Esophagus muscularis mucosa (tissue), 4 donors: Measurements from ENCODE around the gene KIAA1614.

Source experiments
- EP300 ChIP-seq: sonication (generic); formaldehyde crosslinking; IDR thresholded peaks from one replicate; pipeline ENCODE4 v1.6.1; 2017; ENCODE audit warnings: antibody characterized with exemption
- POLR2A ChIP-seq: fragments of 450-650 bp; IDR thresholded peaks from one replicate; pipeline ENCODE4 v1.6.1; 2017; ENCODE audit warnings: antibody characterized with exemption, moderate library complexity, mild to moderate bottlenecking, low read depth
- POLR2AphosphoS5 ChIP-seq, 2 donors: sonication (generic); formaldehyde crosslinking; IDR thresholded peaks; one replicate each; pipeline ENCODE4 v1.6.1; 2017; ENCODE audit warnings: antibody characterized with exemption in 2 of 2
- TF ChIP-seq, protein P1 (sequence below), 3 experiments: fragments of 200-600 bp in 2 of 3; fragments of 450-650 bp in 1 of 3; sonication (generic) in 2 of 3; IDR thresholded peaks; one replicate each; pipeline ENCODE4 v1.5.1; 2017 to 2019; ENCODE audit warnings: antibody characterized with exemption in 3 of 3, mild to moderate bottlenecking in 2 of 3, moderate library complexity in 1 of 3

DNA sequence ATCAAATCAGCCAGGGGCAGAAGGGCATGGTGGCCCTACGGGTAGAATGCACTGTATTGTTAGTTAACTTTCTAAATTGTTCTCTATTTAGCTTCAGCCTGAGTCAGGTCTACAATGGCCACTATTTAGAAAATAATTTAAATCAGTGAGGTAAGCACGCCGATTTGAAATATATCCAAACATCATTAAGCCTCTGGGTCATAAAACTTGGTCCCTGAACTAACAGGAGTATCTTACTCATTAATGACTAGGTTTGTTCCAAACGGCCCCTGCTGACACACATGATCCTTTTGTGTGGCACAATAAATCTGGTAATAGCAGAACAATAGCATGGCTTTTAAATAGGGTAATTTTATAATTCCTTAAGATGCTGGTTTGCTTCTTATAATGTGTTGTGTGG, 61.5 kb downstream of the KIAA1614 start:
- TF ChIP-seq, protein P1, sequence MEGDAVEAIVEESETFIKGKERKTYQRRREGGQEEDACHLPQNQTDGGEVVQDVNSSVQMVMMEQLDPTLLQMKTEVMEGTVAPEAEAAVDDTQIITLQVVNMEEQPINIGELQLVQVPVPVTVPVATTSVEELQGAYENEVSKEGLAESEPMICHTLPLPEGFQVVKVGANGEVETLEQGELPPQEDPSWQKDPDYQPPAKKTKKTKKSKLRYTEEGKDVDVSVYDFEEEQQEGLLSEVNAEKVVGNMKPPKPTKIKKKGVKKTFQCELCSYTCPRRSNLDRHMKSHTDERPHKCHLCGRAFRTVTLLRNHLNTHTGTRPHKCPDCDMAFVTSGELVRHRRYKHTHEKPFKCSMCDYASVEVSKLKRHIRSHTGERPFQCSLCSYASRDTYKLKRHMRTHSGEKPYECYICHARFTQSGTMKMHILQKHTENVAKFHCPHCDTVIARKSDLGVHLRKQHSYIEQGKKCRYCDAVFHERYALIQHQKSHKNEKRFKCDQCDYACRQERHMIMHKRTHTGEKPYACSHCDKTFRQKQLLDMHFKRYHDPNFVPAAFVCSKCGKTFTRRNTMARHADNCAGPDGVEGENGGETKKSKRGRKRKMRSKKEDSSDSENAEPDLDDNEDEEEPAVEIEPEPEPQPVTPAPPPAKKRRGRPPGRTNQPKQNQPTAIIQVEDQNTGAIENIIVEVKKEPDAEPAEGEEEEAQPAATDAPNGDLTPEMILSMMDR (IDR thresholded peaks at IDR 0.05), result no peak
- no peak for TF ChIP-seq EP300
- TF ChIP-seq POLR2A, result no peak
- no peak for TF ChIP-seq POLR2AphosphoS5 (IDR thresholded peaks at IDR 0.05)
